Adipocyte (in vitro differentiated cells): ENCODE results near the gene CLEC18A.

Experiments used
- DNase-seq: peaks from one replicate; pipeline ENCODE4 v3.0.0-alpha.2; 2015; ENCODE audit warnings: low read depth
- H3K27me3 ChIP-seq: replicated peaks from 2 replicates; pipeline ENCODE4 v1.7.0; 2013; ENCODE audit warnings: mild to moderate bottlenecking, low read length, moderate library complexity; ENCODE audit not compliant: control insufficient read depth, insufficient read depth
- H3K36me3 ChIP-seq: 2 replicates; pipeline ENCODE4 v1.7.0; 2013; ENCODE audit warnings: low read length, mild to moderate bottlenecking, moderate library complexity; ENCODE audit not compliant: control insufficient read depth, insufficient read depth, severe bottlenecking
- H3K4me1 ChIP-seq: 2 replicates; pipeline ENCODE4 v1.7.0; 2013; ENCODE audit warnings: mild to moderate bottlenecking, low read length, moderate library complexity; ENCODE audit not compliant: control insufficient read depth, insufficient read depth
- H3K4me3 ChIP-seq: 2 replicates; pipeline ENCODE4 v1.7.0; 2013; ENCODE audit warnings: mild to moderate bottlenecking, low read length, moderate library complexity
- H3K9ac ChIP-seq: 2 replicates; pipeline ENCODE4 v1.7.0; 2013; ENCODE audit warnings: mild to moderate bottlenecking, low read length, moderate library complexity
- H3K9me3 ChIP-seq: 2 replicates; pipeline ENCODE4 v1.7.0; 2013; ENCODE audit warnings: mild to moderate bottlenecking, low read length, moderate library complexity; ENCODE audit not compliant: control insufficient read depth

Gene CLEC18A

GRCh38 chr16:69918241-69918640 is 32.9 kb upstream of the CLEC18A start:
- Histone ChIP-seq H3K9me3 (no peaks in the 10 kb centered on the region), H3K4me1 (peaks cover 14% of the 10 kb centered on the region), H3K9ac (peak overlapping the region; percentile 84), H3K4me3 (peak overlapping the region; percentile 74), H3K36me3 (no peaks in the 10 kb centered on the region), H3K27me3 (no peaks in the 10 kb centered on the region)
- DNase-seq, result no peak

- Histone ChIP-seq H3K4me1 (peaks cover 29% of the 10 kb centered on the region), H3K27me3 (no peaks in the 10 kb centered on the region), H3K9me3 (no peaks in the 10 kb centered on the region), H3K9ac (no peak overlapping the region), H3K36me3 (peaks cover under 1% of the 10 kb centered on the region), H3K4me3 (no peak overlapping the region)
- no peak for DNase-seq
Observed at GRCh38 chr16:69921127-69921526, 30.0 kb upstream of the CLEC18A start.

- H3K27me3 ChIP-seq, result no peaks in the 10 kb centered on the region
- peaks cover 39% of the 10 kb centered on the region for H3K4me1 ChIP-seq
- no peak overlapping the region for H3K4me3 ChIP-seq
- no peak for DNase-seq
- H3K9me3 ChIP-seq, result no peaks in the 10 kb centered on the region
- peaks cover 5% of the 10 kb centered on the region for H3K36me3 ChIP-seq
- no peak overlapping the region for H3K9ac ChIP-seq
Observed at GRCh38 chr16:69922200-69922599, 28.9 kb upstream of the CLEC18A start.

GRCh38 chr16:69924041-69924775 is 26.9 kb upstream of the CLEC18A start:
- no peak for DNase-seq
- peak overlapping the region; percentile 79 for H3K9ac ChIP-seq
- H3K9me3 ChIP-seq, result no peaks in the 10 kb centered on the region
- H3K36me3 ChIP-seq, result peaks cover 5% of the 10 kb centered on the region
- no peaks in the 10 kb centered on the region for H3K27me3 ChIP-seq
- H3K4me3 ChIP-seq, result no peak overlapping the region
- H3K4me1 ChIP-seq, result peaks cover 38% of the 10 kb centered on the region

- peak overlapping the region; percentile 79 for H3K9ac ChIP-seq
- peak; percentile 78 for DNase-seq
- peaks cover 5% of the 10 kb centered on the region for H3K36me3 ChIP-seq
Observed at GRCh38 chr16:69924777-69925191, 26.4 kb upstream of the CLEC18A start.

GRCh38 chr16:69925311-69925710 is 25.8 kb upstream of the CLEC18A start:
- Histone ChIP-seq H3K27me3 (no peaks in the 10 kb centered on the region), H3K9me3 (no peaks in the 10 kb centered on the region), H3K36me3 (peaks cover 5% of the 10 kb centered on the region), H3K4me1 (peaks cover 38% of the 10 kb centered on the region), H3K9ac (peak overlapping the region; percentile 79), H3K4me3 (peak overlapping the region; percentile 72)
- no peak for DNase-seq

More at GRCh38 chr16:69924777-69925191, 26.4 kb upstream of the CLEC18A start:
- Histone ChIP-seq H3K4me3 (peak overlapping the region; percentile 72), H3K4me1 (peaks cover 38% of the 10 kb centered on the region), H3K9me3 (no peaks in the 10 kb centered on the region), H3K27me3 (no peaks in the 10 kb centered on the region)

GRCh38 chr16:69926241-69926640 is 24.9 kb upstream of the CLEC18A start:
- no peaks in the 10 kb centered on the region for H3K9me3 ChIP-seq
- H3K4me3 ChIP-seq, result no peak overlapping the region
- H3K27me3 ChIP-seq, result no peaks in the 10 kb centered on the region
- DNase-seq, result no peak
- no peak overlapping the region for H3K9ac ChIP-seq
- peaks cover 38% of the 10 kb centered on the region for H3K4me1 ChIP-seq
- H3K36me3 ChIP-seq, result peaks cover 12% of the 10 kb centered on the region

- peak overlapping the region; percentile 36 for H3K4me3 ChIP-seq
- peaks cover 38% of the 10 kb centered on the region for H3K4me1 ChIP-seq
- DNase-seq, result no peak
- no peaks in the 10 kb centered on the region for H3K9me3 ChIP-seq
- peaks cover 20% of the 10 kb centered on the region for H3K36me3 ChIP-seq
- H3K9ac ChIP-seq, result peak overlapping the region; percentile 25
- H3K27me3 ChIP-seq, result no peaks in the 10 kb centered on the region
Observed at GRCh38 chr16:69927056-69927757, 23.9 kb upstream of the CLEC18A start.

GRCh38 chr16:69928856-69929400 is 22.2 kb upstream of the CLEC18A start:
- peaks cover 27% of the 10 kb centered on the region for H3K36me3 ChIP-seq
- no peak for DNase-seq
- H3K4me1 ChIP-seq, result peaks cover 38% of the 10 kb centered on the region
- no peaks in the 10 kb centered on the region for H3K9me3 ChIP-seq
- H3K9ac ChIP-seq, result no peak overlapping the region
- no peaks in the 10 kb centered on the region for H3K27me3 ChIP-seq
- no peak overlapping the region for H3K4me3 ChIP-seq

GRCh38 chr16:69929480-69929879 is 21.7 kb upstream of the CLEC18A start:
- DNase-seq, result no peak

GRCh38 chr16:69930117-69930776 is 20.9 kb upstream of the CLEC18A start:
- peaks cover 37% of the 10 kb centered on the region for H3K36me3 ChIP-seq
- no peak overlapping the region for H3K9ac ChIP-seq
- H3K4me1 ChIP-seq, result peaks cover 31% of the 10 kb centered on the region
- H3K27me3 ChIP-seq, result no peaks in the 10 kb centered on the region
- H3K4me3 ChIP-seq, result no peak overlapping the region
- DNase-seq, result peak; percentile 87
- H3K9me3 ChIP-seq, result no peaks in the 10 kb centered on the region

More at GRCh38 chr16:69929480-69929879, 21.7 kb upstream of the CLEC18A start:
- Histone ChIP-seq H3K4me1 (peaks cover 38% of the 10 kb centered on the region), H3K4me3 (no peak overlapping the region), H3K27me3 (no peaks in the 10 kb centered on the region), H3K9me3 (no peaks in the 10 kb centered on the region), H3K36me3 (peaks cover 32% of the 10 kb centered on the region), H3K9ac (no peak overlapping the region)
